WTC11 (cell line): ENCODE results near the gene FFAR3. TPM values are rescaled to one million over a fixed set of nuclear protein-coding genes. Genes with fewer than 3 reads are reported as not detected.
"Not testable (repeated sequence)": the region's sequence is repeated elsewhere in the genome, so short reads cannot be mapped to it uniquely, and the experiment has no call there.

Experiments
- ATAC-seq: fragments of 200-7000 bp; cut with Tn5 transposase; 2 replicates; pipeline ENCODE4 v1.10.0; 2021; ENCODE audit warnings: mild to moderate bottlenecking, moderate library complexity
- CTCF ChIA-PET: fragments of 300-600 bp; sonication (Branson Sonifier 250); formaldehyde crosslinking; loops from one replicate; lab custom pipeline; 2021; ENCODE audit warnings: antibody characterized with exemption; lab: Charles Lee
- POLR2A ChIA-PET: fragments of 350-600 bp; sonication (Branson Sonifier 250); formaldehyde crosslinking; loops from one replicate; lab custom pipeline; 2021; ENCODE audit warnings: antibody characterized with exemption; lab: Charles Lee
- DNase-seq: peaks from one replicate; pipeline ENCODE4 v3.0.0; 2021; ENCODE audit warnings: low spot score
- H3K27ac Mint-ChIP-seq: 2 replicates; pipeline ENCODE4 v1.8.0; 2021; ENCODE audit warnings: mixed read lengths
- H3K27me3 Mint-ChIP-seq: 2 replicates; pipeline ENCODE4 v1.8.0; 2021; ENCODE audit warnings: low read depth, mild to moderate bottlenecking, moderate library complexity, mixed read lengths
- H3K36me3 Mint-ChIP-seq: 2 replicates; pipeline ENCODE4 v1.8.0; 2021; ENCODE audit warnings: mixed read lengths
- H3K4me1 Mint-ChIP-seq: 2 replicates; pipeline ENCODE4 v1.8.0; 2022; ENCODE audit warnings: mixed read lengths
- H3K4me3 Mint-ChIP-seq: 2 replicates; pipeline ENCODE4 v1.8.0; 2021; ENCODE audit warnings: mild to moderate bottlenecking, moderate library complexity, mixed read lengths
- H3K9me3 Mint-ChIP-seq: 2 replicates; pipeline ENCODE4 v1.8.0; 2021; ENCODE audit warnings: mixed read lengths
- ATF1 ChIP-seq: sonication (generic); formaldehyde crosslinking; IDR thresholded peaks from 2 replicates; pipeline ENCODE4 v1.8.1; 2023; ENCODE audit warnings: mild to moderate bottlenecking, moderate library complexity, missing genetic modification reagents
- ATF3 ChIP-seq: sonication (generic); formaldehyde crosslinking; conservative IDR thresholded peaks from 2 replicates; pipeline ENCODE4 v1.8.1; 2022; ENCODE audit warnings: mild to moderate bottlenecking, missing genetic modification reagents
- CBFB ChIP-seq: sonication (generic); formaldehyde crosslinking; IDR thresholded peaks from 2 replicates; pipeline ENCODE4 v1.8.1; 2022; ENCODE audit warnings: mild to moderate bottlenecking, low read depth, missing genetic modification reagents
- CREB1 ChIP-seq: sonication (generic); formaldehyde crosslinking; IDR thresholded peaks from 2 replicates; pipeline ENCODE4 v1.8.0; 2023; ENCODE audit warnings: mild to moderate bottlenecking, missing genetic modification reagents
- CTCF ChIP-seq: fragments of 200-600 bp; IDR thresholded peaks from 2 replicates; pipeline ENCODE4 v1.8.0; 2022; ENCODE audit warnings: antibody characterized with exemption
- EMX1 ChIP-seq: fragments of 250-450 bp; sonication (Bioruptor Pico); IDR thresholded peaks from 2 replicates; pipeline ENCODE4 v1.8.0; 2021; ENCODE audit warnings: mild to moderate bottlenecking
- ESRRA ChIP-seq: sonication (generic); formaldehyde crosslinking; IDR thresholded peaks from 2 replicates; pipeline ENCODE4 v1.8.1; 2022; ENCODE audit warnings: mild to moderate bottlenecking, missing genetic modification reagents, borderline replicate concordance
- FOXK1 ChIP-seq: sonication (generic); formaldehyde crosslinking; IDR thresholded peaks from 2 replicates; pipeline ENCODE4 v1.8.0; 2022; ENCODE audit warnings: mild to moderate bottlenecking, moderate library complexity, missing genetic modification reagents
- GTF2I ChIP-seq: fragments of 250-450 bp; sonication (Bioruptor Pico); conservative IDR thresholded peaks from 2 replicates; pipeline ENCODE4 v1.4.0; 2021; ENCODE audit warnings: mild to moderate bottlenecking
- HMGA2 ChIP-seq: fragments of 250-450 bp; sonication (Bioruptor Pico); IDR thresholded peaks from 2 replicates; pipeline ENCODE4 v1.4.0; 2021; ENCODE audit warnings: mild to moderate bottlenecking, moderate library complexity
- NFATC4 ChIP-seq: fragments of 250-450 bp; sonication (Bioruptor Pico); IDR thresholded peaks from 2 replicates; pipeline ENCODE4 v1.9.0; 2021; ENCODE audit warnings: mild to moderate bottlenecking
- NR2C2 ChIP-seq: sonication (generic); formaldehyde crosslinking; IDR thresholded peaks from 2 replicates; pipeline ENCODE4 v1.8.0; 2022; ENCODE audit warnings: mild to moderate bottlenecking, missing genetic modification reagents
- SMAD3 ChIP-seq: sonication (generic); formaldehyde crosslinking; IDR thresholded peaks from 2 replicates; pipeline ENCODE4 v1.8.0; 2022; ENCODE audit warnings: missing genetic modification reagents, mild to moderate bottlenecking, borderline replicate concordance
- SP1 ChIP-seq: sonication (generic); formaldehyde crosslinking; conservative IDR thresholded peaks from 2 replicates; pipeline ENCODE4 v1.8.1; 2022; ENCODE audit warnings: missing genetic modification reagents
- ZNF138 ChIP-seq: sonication (generic); formaldehyde crosslinking; conservative IDR thresholded peaks from 2 replicates; pipeline ENCODE4 v1.8.1; 2022; ENCODE audit warnings: mild to moderate bottlenecking, moderate library complexity, missing genetic modification reagents
- ZNF263 ChIP-seq: sonication (generic); formaldehyde crosslinking; IDR thresholded peaks from 2 replicates; pipeline ENCODE4 v1.8.1; 2022; ENCODE audit warnings: low read depth, mild to moderate bottlenecking, moderate library complexity, missing genetic modification reagents
- total RNA-seq: library from RNA; stranded (reverse); gene quantifications from 3 replicates; pipeline ENCODE4 v1.2.3, GENCODE V29; 2021
- TF ChIP-seq, protein P1 (sequence below): sonication (generic); formaldehyde crosslinking; conservative IDR thresholded peaks from 2 replicates; pipeline ENCODE4 v1.8.1; 2023; ENCODE audit warnings: mild to moderate bottlenecking, low read depth, missing genetic modification reagents, moderate library complexity
- TF ChIP-seq, protein P2 (sequence below): sonication (generic); formaldehyde crosslinking; IDR thresholded peaks from 2 replicates; pipeline ENCODE4 v1.8.0; 2022; ENCODE audit warnings: mild to moderate bottlenecking, missing genetic modification reagents

The FFAR3 gene
- total RNA-seq, 1 experiment from 2014 or later: not detected

- CTCF ChIA-PET: interaction anchor here (1.2 kb wide), 1 partner anchor 26 kb away, joined by 3 read pairs; no protein-coding TSS in a partner anchor
- no peak for ATAC-seq
- Mint-ChIP-seq H3K9me3 (peaks cover 37% of the 10 kb centered on the region), H3K36me3 (peaks cover 3% of the 10 kb centered on the region; the same call in 1 of the 2 replicates), H3K27ac (no peak overlapping the region), H3K27me3 (peaks cover 22% of the 10 kb centered on the region), H3K4me3 (no peak overlapping the region), H3K4me1 (peaks cover 14% of the 10 kb centered on the region)
- TF ChIP-seq CBFB (no peak), EMX1 (CRISPR knock-in tag) (no peak), ZNF263 (no peak), FOXK1 (CRISPR knock-in tag) (no peak), SMAD3 (CRISPR knock-in tag) (no peak)
- DNase-seq: no peak
- POLR2A ChIA-PET: no interaction called here
Observed at GRCh38 chr19:35378356-35378755, 20.1 kb downstream of the FFAR3 start.

DNA sequence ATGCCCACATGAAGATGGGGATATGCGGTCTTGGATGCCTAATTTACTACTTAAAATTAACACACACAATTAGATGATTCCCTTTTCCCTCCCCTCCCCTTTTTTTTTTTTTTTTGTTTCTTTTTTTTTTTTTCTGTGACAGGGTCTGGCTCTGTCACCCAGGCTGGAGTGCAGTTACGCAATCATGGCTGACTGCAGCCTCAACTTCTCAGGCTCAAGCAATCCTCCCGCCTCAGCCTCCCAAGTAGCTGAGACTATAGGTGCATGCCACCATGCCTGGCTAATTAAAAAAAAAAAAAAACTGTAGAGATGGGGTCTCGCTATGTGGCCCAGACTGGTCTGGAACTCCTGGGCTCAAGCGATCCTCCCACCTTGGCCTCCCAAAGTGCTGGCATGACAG, 21.3 kb downstream of the FFAR3 start:
- peaks cover 44% of the 10 kb centered on the region for H3K9me3 Mint-ChIP-seq
- H3K36me3 Mint-ChIP-seq, DNase-seq, ATAC-seq, H3K4me3 Mint-ChIP-seq, CTCF ChIA-PET, H3K27ac Mint-ChIP-seq: not testable (repeated sequence)
- peaks cover 14% of the 10 kb centered on the region for H3K4me1 Mint-ChIP-seq
- POLR2A ChIA-PET: interaction anchor here (0.7 kb wide), 1 partner anchor 13 kb away, joined by 6 read pairs; no protein-coding TSS in a partner anchor
- peaks cover 23% of the 10 kb centered on the region for H3K27me3 Mint-ChIP-seq

GRCh38 chr19:35379992-35380391, 21.7 kb downstream of the FFAR3 start:
- H3K4me1 Mint-ChIP-seq: peaks cover 14% of the 10 kb centered on the region
- POLR2A ChIA-PET: no interaction called here
- H3K27ac Mint-ChIP-seq: no peak overlapping the region
- CTCF ChIA-PET: no interaction called here
- H3K9me3 Mint-ChIP-seq: peaks cover 48% of the 10 kb centered on the region
- ATAC-seq: no peak
- TF ChIP-seq CTCF (no peak), SP1 (CRISPR knock-in tag) (no peak), HMGA2 (CRISPR knock-in tag) (no peak), ATF1 (CRISPR knock-in tag) (no peak), ZNF138 (CRISPR knock-in tag) (no peak), NFATC4 (CRISPR knock-in tag) (no peak), ESRRA (CRISPR knock-in tag) (no peak), ATF3 (no peak), CREB1 (CRISPR knock-in tag) (no peak), GTF2I (CRISPR knock-in tag) (no peak), NR2C2 (CRISPR knock-in tag) (no peak)
- TF ChIP-seq, protein P1, sequence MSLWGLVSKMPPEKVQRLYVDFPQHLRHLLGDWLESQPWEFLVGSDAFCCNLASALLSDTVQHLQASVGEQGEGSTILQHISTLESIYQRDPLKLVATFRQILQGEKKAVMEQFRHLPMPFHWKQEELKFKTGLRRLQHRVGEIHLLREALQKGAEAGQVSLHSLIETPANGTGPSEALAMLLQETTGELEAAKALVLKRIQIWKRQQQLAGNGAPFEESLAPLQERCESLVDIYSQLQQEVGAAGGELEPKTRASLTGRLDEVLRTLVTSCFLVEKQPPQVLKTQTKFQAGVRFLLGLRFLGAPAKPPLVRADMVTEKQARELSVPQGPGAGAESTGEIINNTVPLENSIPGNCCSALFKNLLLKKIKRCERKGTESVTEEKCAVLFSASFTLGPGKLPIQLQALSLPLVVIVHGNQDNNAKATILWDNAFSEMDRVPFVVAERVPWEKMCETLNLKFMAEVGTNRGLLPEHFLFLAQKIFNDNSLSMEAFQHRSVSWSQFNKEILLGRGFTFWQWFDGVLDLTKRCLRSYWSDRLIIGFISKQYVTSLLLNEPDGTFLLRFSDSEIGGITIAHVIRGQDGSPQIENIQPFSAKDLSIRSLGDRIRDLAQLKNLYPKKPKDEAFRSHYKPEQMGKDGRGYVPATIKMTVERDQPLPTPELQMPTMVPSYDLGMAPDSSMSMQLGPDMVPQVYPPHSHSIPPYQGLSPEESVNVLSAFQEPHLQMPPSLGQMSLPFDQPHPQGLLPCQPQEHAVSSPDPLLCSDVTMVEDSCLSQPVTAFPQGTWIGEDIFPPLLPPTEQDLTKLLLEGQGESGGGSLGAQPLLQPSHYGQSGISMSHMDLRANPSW: no peak
- TF ChIP-seq, protein P2, sequence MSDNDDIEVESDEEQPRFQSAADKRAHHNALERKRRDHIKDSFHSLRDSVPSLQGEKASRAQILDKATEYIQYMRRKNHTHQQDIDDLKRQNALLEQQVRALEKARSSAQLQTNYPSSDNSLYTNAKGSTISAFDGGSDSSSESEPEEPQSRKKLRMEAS (CRISPR knock-in tag): no peak
- H3K27me3 Mint-ChIP-seq: peaks cover 27% of the 10 kb centered on the region
- DNase-seq: no peak
- peaks cover 13% of the 10 kb centered on the region for H3K36me3 Mint-ChIP-seq
- no peak overlapping the region for H3K4me3 Mint-ChIP-seq
